Esophagus squamous epithelium (tissue), 4 donors: ENCODE measurements around the gene PPFIA4.

Source experiments
- POLR2A ChIP-seq, 4 donors: fragments of 450-650 bp; IDR thresholded peaks; one replicate each; pipeline ENCODE4 v1.6.1; 2017; ENCODE audit warnings: antibody characterized with exemption in 4 of 4, mild to moderate bottlenecking in 4 of 4, moderate library complexity in 3 of 4
- TF ChIP-seq, protein P1 (sequence below), 6 experiments: fragments of 450-650 bp in 4 of 6; fragments of 200-600 bp in 2 of 6; sonication (generic) in 2 of 6; IDR thresholded peaks; one replicate each; pipeline ENCODE4 v1.5.1; 2016 to 2019; ENCODE audit warnings: antibody characterized with exemption in 6 of 6, mild to moderate bottlenecking in 4 of 6, moderate library complexity in 4 of 6

DNA sequence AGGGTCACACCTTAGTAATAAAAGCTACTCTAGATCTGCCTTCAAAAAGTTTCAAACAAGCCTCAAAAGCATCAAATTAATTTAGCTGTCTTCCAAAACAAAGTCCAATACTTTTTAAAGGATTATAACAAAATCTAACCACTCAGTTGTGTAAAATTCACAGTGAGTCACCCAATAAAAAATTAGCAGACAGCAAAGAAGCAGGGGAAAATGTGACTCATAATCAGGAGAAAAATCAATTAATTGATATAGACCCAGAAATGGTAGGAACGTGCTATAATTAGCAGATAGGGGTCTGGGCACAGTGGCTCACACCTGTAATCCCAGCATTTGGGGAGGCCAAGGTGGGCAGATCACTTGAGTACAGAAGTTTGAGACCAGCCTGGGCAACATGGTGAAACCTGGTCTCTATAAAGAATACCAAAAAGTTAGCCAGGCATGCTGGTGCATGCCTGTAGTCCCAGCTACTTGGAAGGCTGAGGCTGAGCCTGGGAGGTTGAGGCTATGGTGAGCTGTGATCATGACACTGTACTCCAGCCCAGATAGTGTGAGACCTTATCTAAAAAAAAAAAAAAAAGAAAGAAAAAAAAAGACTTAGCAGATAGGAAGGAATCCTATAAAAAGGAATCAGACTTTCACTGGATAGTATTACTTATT is 67.6 kb downstream of the PPFIA4 start:
- TF ChIP-seq, protein P1, sequence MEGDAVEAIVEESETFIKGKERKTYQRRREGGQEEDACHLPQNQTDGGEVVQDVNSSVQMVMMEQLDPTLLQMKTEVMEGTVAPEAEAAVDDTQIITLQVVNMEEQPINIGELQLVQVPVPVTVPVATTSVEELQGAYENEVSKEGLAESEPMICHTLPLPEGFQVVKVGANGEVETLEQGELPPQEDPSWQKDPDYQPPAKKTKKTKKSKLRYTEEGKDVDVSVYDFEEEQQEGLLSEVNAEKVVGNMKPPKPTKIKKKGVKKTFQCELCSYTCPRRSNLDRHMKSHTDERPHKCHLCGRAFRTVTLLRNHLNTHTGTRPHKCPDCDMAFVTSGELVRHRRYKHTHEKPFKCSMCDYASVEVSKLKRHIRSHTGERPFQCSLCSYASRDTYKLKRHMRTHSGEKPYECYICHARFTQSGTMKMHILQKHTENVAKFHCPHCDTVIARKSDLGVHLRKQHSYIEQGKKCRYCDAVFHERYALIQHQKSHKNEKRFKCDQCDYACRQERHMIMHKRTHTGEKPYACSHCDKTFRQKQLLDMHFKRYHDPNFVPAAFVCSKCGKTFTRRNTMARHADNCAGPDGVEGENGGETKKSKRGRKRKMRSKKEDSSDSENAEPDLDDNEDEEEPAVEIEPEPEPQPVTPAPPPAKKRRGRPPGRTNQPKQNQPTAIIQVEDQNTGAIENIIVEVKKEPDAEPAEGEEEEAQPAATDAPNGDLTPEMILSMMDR (IDR thresholded peaks at IDR 0.05): no peak
- no peak for TF ChIP-seq POLR2A (IDR thresholded peaks at IDR 0.05)
